A549 (cell line): ENCODE measurements around the gene MAPK4. TPM values are rescaled to one million over a fixed set of nuclear protein-coding genes. Genes with fewer than 3 reads are reported as not detected.
"Not testable (repeated sequence)": the region's sequence is repeated elsewhere in the genome, so short reads cannot be mapped to it uniquely, and the experiment has no call there.

Source experiments
- ATAC-seq, 2 experiments: fragments of 200-7000 bp in 1 of 2; fragments of >200 bp in 1 of 2; cut with Nextera tagmentation in 1 of 2; cut with Tn5 transposase in 1 of 2; 3 replicates each; pipeline versions ENCODE4 v1.8.0 to v1.9.1; 2018 to 2020; ENCODE audit warnings: mild to moderate bottlenecking in 1 of 2, moderate library complexity in 1 of 2
- CTCF ChIA-PET: fragments of 300-600 bp; sonication (Branson Sonifier 250); formaldehyde crosslinking; extraction: SDS; loops from one replicate; lab custom pipeline; 2021; ENCODE audit warnings: antibody characterized with exemption, inconsistent platforms; lab: Yijun Ruan, JAX
- POLR2A ChIA-PET: fragments of 350-600 bp; formaldehyde crosslinking; extraction: SDS; loops from one replicate; lab custom pipeline; 2021; ENCODE audit warnings: antibody characterized with exemption, inconsistent platforms; lab: Yijun Ruan, JAX
- DNase-seq, 2 experiments: peaks; one replicate each; pipeline versions ENCODE4 v3.0.0 to v3.0.0-alpha.2; 2011 to 2016; ENCODE audit warnings: low read depth in 1 of 2, low spot score in 1 of 2
- FAIRE-seq: peaks from 2 replicates; lab custom pipeline; 2011; peaks lifted over from hg19 to GRCh38; lab: Jason Lieb, UNC
- H3K27ac ChIP-seq, 2 experiments: fragments of >200 bp; sonication (Bioruptor Twin); formaldehyde crosslinking; 3 replicates each; pipeline ENCODE4 v1.5.1; 2016 to 2017
- H3K4me1 ChIP-seq: fragments of >200 bp; sonication (Bioruptor Twin); formaldehyde crosslinking; 3 replicates; pipeline ENCODE4 v1.6.1; 2016
- H3K4me2 ChIP-seq: fragments of >200 bp; sonication (Bioruptor Twin); formaldehyde crosslinking; 3 replicates; pipeline ENCODE4 v1.6.1; 2016
- H3K4me3 ChIP-seq: fragments of >200 bp; sonication (Bioruptor Twin); formaldehyde crosslinking; 3 replicates; pipeline ENCODE4 v1.5.1; 2016
- H3K9me3 ChIP-seq: fragments of >200 bp; sonication (Bioruptor Twin); formaldehyde crosslinking; 3 replicates; pipeline ENCODE4 v1.6.1; 2016
- ATOH8 ChIP-seq: fragments of 250-450 bp; sonication (Bioruptor Pico); IDR thresholded peaks from 2 replicates; pipeline ENCODE4 v1.5.0; 2020; ENCODE audit warnings: low read depth, mild to moderate bottlenecking, moderate library complexity
- BCL3 ChIP-seq: fragments of >200 bp; sonication (Bioruptor Twin); formaldehyde crosslinking; IDR thresholded peaks from 3 replicates; pipeline ENCODE4 v1.6.1; 2016
- CEBPB ChIP-seq, 2 experiments: fragments of >200 bp in 1 of 2; sonication (Bioruptor Twin) in 1 of 2; formaldehyde crosslinking in 1 of 2; IDR thresholded peaks; 2 replicates each; pipeline ENCODE4 v1.6.1; 2012 to 2016
- CHD2 ChIP-seq: fragments of 150-350 bp; IDR thresholded peaks from 2 replicates; pipeline ENCODE4 v1.6.1; 2014; ENCODE audit warnings: low read length; ENCODE audit not compliant: partially characterized antibody
- E2F6 ChIP-seq: IDR thresholded peaks from 2 replicates; pipeline ENCODE4 v1.6.1; 2012; ENCODE audit warnings: low read depth, borderline replicate concordance
- EP300 ChIP-seq, 2 experiments: fragments of >200 bp; sonication (Bioruptor Twin); formaldehyde crosslinking; IDR thresholded peaks; 2 replicates in 1 of 2; 3 replicates in 1 of 2; pipeline ENCODE4 v1.6.1; 2016 to 2017
- FOSL2 ChIP-seq, 2 experiments: fragments of 450-650 bp in 1 of 2; fragments of >200 bp in 1 of 2; sonication (Bioruptor Twin) in 1 of 2; formaldehyde crosslinking; IDR thresholded peaks; 2 replicates each; pipeline versions ENCODE4 v1.5.0 to v1.6.1; 2016 to 2020; ENCODE audit warnings: mild to moderate bottlenecking in 1 of 2, moderate library complexity in 1 of 2
- FOXS1 ChIP-seq: fragments of 250-450 bp; sonication (Bioruptor Pico); IDR thresholded peaks from 2 replicates; pipeline ENCODE4 v1.5.0; 2020; ENCODE audit warnings: mild to moderate bottlenecking, moderate library complexity
- MAZ ChIP-seq: fragments of 150-350 bp; IDR thresholded peaks from 2 replicates; pipeline ENCODE4 v1.6.1; 2014; ENCODE audit warnings: antibody characterized with exemption, low read depth, low read length, borderline replicate concordance
- MYC ChIP-seq: IDR thresholded peaks from 2 replicates; pipeline ENCODE4 v1.6.1; 2012; ENCODE audit warnings: mild to moderate bottlenecking, inconsistent platforms, low read length, improper control_type of control experiment, borderline replicate concordance
- NFE2L2 ChIP-seq: fragments of 150-350 bp; conservative IDR thresholded peaks from 2 replicates; pipeline ENCODE4 v1.6.1; 2014; ENCODE audit warnings: low read length
- POLR2AphosphoS2 ChIP-seq: conservative IDR thresholded peaks from 2 replicates; pipeline ENCODE4 v1.6.1; 2012; ENCODE audit warnings: low read length, improper control_type of control experiment, inconsistent platforms
- RARB ChIP-seq: fragments of 250-450 bp; sonication (Bioruptor Pico); IDR thresholded peaks from 2 replicates; pipeline ENCODE4 v1.8.0; 2021; ENCODE audit warnings: mild to moderate bottlenecking, moderate library complexity
- REST ChIP-seq: fragments of 200-600 bp; sonication (generic); IDR thresholded peaks from 2 replicates; pipeline ENCODE4 v1.6.1; 2016; ENCODE audit warnings: antibody characterized with exemption, mild to moderate bottlenecking, moderate library complexity
- SMC3 ChIP-seq: fragments of >200 bp; sonication (Bioruptor Twin); formaldehyde crosslinking; IDR thresholded peaks from 3 replicates; pipeline ENCODE4 v1.6.1; 2018; ENCODE audit warnings: inconsistent platforms
- SREBF2 ChIP-seq: fragments of 450-650 bp; IDR thresholded peaks from 2 replicates; pipeline ENCODE4 v1.6.1; 2014; ENCODE audit warnings: mild to moderate bottlenecking, moderate library complexity
- WGBS: methylation state at CpG from one replicate; pipeline ENCODE4 v1.1.6; 2017; ENCODE audit errors: missing lambda C conversion rate; 5-methylcytosine and 5-hydroxymethylcytosine counted together
- polyA plus RNA-seq, 4 experiments: library from polyadenylated mRNA; depleted of rRNA in 3 of 4; stranded (reverse); fragments of >200 nt; fragmentation: RNase III in 1 of 4; extraction: RNeasy Plus Mini Kit Qiagen cat#74134 plus additional on column Dnase treatment in 1 of 4; gene quantifications; 2 replicates in 3 of 4; 3 replicates in 1 of 4; pipeline ENCODE4 v1.2.3, GENCODE V29; 2011 to 2017

Gene MAPK4
- polyA plus RNA-seq, 2 of the 4 experiments (the other 2 are of a cell fraction), result 0.01 TPM; not detected in 1

- ATAC-seq, H3K4me2 ChIP-seq, FAIRE-seq, POLR2A ChIA-PET, CTCF ChIA-PET, H3K4me1 ChIP-seq, H3K9me3 ChIP-seq, DNase-seq, H3K27ac ChIP-seq, H3K4me3 ChIP-seq: not testable (repeated sequence)
- WGBS, result 61% methylated on average over 5 of the region's 26 CpGs
Measured at GRCh38 chr18:50609171-50609570, 49.3 kb downstream of the MAPK4 start.

GRCh38 chr18:50610349-50610748 is 50.5 kb downstream of the MAPK4 start:
- no peak overlapping the region for H3K27ac ChIP-seq
- DNase-seq (peak in 1 of 2 experiments; percentile 7), FAIRE-seq (no peak), ATAC-seq (no peak)
- no peaks in the 10 kb centered on the region for H3K4me1 ChIP-seq
- H3K9me3 ChIP-seq, result no peaks in the 10 kb centered on the region
- no peak overlapping the region for H3K4me2 ChIP-seq
- WGBS, result 12% methylated on average over 4 of the region's 4 CpGs
- CTCF ChIA-PET, result no interaction called here
- no peak for TF ChIP-seq CHD2
- no peak for TF ChIP-seq SMC3
- TF ChIP-seq CEBPB (IDR thresholded peaks at IDR 0.05), result no peak
- no peak for TF ChIP-seq NFE2L2
- no peak for TF ChIP-seq RARB (CRISPR knock-in tag)
- no peak for TF ChIP-seq FOXS1 (CRISPR knock-in tag)
- no peak for TF ChIP-seq REST
- no peak for TF ChIP-seq FOSL2 (IDR thresholded peaks at IDR 0.05)
- no peak for TF ChIP-seq FOSL2 (CRISPR knock-in tag; IDR thresholded peaks at IDR 0.05)
- no peak for TF ChIP-seq ATOH8
- no peak for TF ChIP-seq E2F6
- TF ChIP-seq MAZ, result no peak
- TF ChIP-seq SREBF2, result no peak
- no peak for TF ChIP-seq MYC
- no peak for TF ChIP-seq BCL3
- no peak for TF ChIP-seq POLR2AphosphoS2
- POLR2A ChIA-PET, result no interaction called here
- no peak overlapping the region for H3K4me3 ChIP-seq

- Histone ChIP-seq H3K4me2 (no peak overlapping the region), H3K27ac (no peak overlapping the region), H3K9me3 (no peaks in the 10 kb centered on the region), H3K4me3 (no peak overlapping the region)
- POLR2A ChIA-PET, result no interaction called here
- FAIRE-seq (no peak), DNase-seq (peak in 1 of 2 experiments; percentile 13), ATAC-seq (no peak)
- CTCF ChIA-PET, result interaction anchor here (1.0 kb wide), 1 partner anchor 343 kb away, joined by 3 read pairs; no protein-coding TSS in a partner anchor
- TF ChIP-seq EP300 (IDR thresholded peaks at IDR 0.05), result no peak
- TF ChIP-seq, all 56 proteins: peak for 0
- 10% methylated on average over 5 of the region's 5 CpGs for WGBS
- H3K4me1 ChIP-seq, result no peaks in the 10 kb centered on the region
Measured at GRCh38 chr18:50611529-50611941, 51.6 kb downstream of the MAPK4 start.
